Stimulated activated CD4-positive, alpha-beta T cell treated with anti-CD3 and anti-CD28 coated beads, Interleukin-2, amount 100 ng/mL, for 48 hours (primary cell): ENCODE results near the gene TLK1.
A peak's percentile ranks its signal among the peaks of the same experiment; 100 is the strongest.

Source experiments
- DNase-seq, 2 donors: peaks; one replicate each; pipeline ENCODE4 v3.0.0-alpha.2; 2020

TLK1 gene

GRCh38 chr2:170991398-170992182 lies 169.1 kb downstream of the TLK1 start:
- DNase-seq = no peak

DNA sequence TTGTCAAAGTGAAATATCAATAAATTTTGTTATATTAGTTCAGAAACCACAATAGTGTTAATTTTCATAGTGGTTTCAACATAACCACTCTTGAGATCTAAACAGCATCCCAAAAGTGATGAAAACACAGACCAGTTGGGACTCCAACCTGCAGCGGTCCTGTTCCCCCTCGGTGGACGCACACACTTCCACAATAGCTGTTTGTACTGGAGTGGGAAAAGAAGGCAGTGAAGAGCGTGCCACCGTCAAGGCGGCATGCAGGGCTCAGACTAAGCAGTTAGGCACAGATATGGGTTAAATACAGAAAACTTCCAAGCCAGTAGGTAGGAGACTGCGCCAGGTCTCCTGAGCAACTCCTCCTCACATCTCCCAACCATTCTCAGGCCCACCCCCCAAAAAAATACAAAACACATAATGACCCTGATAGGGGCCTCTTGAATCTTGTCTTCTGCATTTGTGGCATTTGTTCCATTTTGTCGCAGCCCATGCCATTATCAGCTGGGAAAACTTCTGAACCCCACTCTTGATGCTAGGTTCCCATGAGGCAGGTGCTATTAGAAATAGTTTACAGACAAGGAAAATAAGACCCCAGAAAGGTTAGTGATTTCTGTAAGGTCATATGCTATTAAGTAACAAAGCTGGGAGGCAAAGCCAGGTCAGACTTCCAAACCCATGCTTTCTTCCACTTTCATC lies 174.0 kb downstream of the TLK1 start:
- DNase-seq = no peak

GRCh38 chr2:170985407-170985806 lies 175.3 kb downstream of the TLK1 start:
- DNase-seq = no peak

- DNase-seq = no peak
These were observed 176.6 kb downstream of the TLK1 start for GRCh38 chr2:170984079-170984478.

- no peak for DNase-seq
These were observed 184.8 kb downstream of the TLK1 start for GRCh38 chr2:170975943-170976270.

- no peak for DNase-seq
These were observed 185.4 kb downstream of the TLK1 start for GRCh38 chr2:170975127-170975942.

- DNase-seq = no peak
These were observed 186.2 kb downstream of the TLK1 start for GRCh38 chr2:170974304-170974993.

- DNase-seq = peak; percentile 87 to 92
These were observed 187.0 kb downstream of the TLK1 start for GRCh38 chr2:170973492-170974303.

- no peak for DNase-seq
These were observed 187.5 kb downstream of the TLK1 start for GRCh38 chr2:170973225-170973491.

- no peak for DNase-seq
These were observed 188.1 kb downstream of the TLK1 start for GRCh38 chr2:170972296-170973224.

DNA sequence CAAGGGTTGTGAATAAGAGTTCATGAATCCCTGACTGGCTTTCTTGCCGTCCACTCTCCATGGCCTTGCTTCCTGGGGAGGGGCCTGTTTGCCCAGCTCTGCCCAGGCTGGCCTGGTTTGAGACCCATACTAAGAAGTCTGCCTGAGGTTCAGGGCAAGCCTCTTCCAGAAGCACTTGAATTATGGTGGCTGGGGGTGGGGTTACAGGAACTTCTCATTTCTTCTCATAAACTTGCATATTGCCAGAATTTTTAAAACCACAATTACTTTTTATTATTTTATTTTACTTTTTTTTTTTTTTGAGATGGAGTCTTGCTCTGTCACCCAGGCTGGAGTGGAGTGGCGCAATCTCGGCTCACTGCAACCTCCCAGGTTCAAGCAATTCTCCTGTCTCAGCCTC lies 189.6 kb downstream of the TLK1 start:
- DNase-seq = no peak

DNA sequence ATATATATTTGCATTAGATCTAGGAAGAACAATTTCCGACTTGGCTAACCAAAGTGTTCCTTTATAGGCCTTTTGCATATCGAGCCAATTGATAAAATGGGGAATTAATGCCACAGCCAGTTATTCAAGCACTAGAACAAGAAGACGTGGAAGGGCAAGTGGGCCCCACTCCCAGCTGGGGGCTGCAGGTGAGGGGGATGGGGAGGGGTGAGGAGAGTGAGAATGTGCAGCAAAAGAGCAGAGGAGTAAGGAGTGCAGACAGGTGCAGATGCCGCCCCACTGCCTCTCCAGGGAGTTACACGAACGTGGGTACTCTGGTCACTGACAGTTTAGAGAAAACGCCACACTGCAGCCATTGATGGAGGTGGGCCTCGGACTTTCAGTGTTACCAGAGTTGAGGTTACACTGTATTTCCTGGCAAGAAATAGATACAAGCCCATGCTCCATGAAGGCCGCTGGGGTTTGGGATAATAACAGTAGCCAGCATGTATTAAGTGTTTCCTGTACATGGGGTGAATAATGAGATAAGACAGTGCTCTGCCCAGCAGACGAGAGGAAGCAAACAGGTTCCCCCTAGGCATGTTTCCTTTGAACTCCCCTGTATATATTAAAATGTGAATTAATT lies 190.7 kb downstream of the TLK1 start:
- no peak for DNase-seq

DNA sequence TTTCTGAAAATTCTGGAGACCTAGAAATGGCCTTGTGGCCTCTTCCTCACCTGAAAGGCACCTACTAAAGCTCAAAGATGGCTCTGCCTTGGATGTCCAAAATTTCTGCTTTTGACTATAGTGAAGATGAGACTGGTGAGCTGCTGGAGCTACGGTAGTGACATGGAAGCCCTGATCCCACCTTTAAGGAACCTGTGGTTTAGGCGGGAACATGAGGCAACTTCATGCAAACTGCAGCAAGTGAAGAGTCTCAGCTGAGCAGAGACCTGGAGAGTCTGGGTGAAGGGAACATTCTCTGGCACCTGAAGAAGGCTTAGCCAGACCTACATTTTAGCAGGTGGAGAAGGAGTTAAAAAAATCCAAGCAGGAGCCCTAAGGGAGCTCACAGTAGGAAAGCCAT lies 191.7 kb downstream of the TLK1 start:
- DNase-seq = no peak

DNA sequence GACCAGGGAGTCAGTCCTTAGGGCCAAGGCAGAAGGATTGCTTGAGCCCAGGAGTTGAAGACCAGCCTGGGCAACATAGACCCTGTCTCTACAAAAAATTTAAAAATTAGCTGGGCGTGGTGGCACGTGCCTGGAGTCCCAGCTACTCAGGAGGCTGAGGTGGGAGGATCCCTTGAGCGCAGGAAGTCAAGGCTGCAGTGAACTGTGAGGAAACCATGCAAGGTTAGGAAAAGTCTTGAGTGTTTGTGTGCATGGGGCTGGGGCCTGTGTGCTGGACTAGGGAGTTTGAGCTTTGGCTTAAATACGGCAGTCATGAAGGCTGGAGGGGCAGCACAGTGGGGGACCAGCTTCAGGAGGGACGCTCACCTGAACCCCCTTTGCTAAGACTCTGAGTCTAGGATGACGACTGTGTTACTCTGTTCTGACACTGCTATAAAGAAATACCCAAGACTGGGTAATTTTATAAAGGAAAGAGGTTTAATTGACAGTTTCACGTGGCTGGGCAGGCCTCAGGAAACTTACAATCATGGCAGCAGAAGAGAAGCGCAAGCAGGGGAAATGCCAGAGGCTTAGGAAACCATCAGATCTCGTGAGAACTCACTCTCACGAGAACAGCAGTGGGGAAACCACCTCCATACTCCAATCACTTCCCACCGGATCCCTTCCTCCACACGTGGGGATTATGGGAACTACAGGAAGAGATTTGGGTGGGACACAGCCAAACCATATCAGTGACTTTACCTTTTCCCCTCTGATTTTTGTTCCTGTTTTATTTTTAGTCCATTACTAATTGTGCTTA lies 192.3 kb downstream of the TLK1 start:
- no peak for DNase-seq

GRCh38 chr2:170967553-170967952 lies 193.1 kb downstream of the TLK1 start:
- DNase-seq = no peak

DNA sequence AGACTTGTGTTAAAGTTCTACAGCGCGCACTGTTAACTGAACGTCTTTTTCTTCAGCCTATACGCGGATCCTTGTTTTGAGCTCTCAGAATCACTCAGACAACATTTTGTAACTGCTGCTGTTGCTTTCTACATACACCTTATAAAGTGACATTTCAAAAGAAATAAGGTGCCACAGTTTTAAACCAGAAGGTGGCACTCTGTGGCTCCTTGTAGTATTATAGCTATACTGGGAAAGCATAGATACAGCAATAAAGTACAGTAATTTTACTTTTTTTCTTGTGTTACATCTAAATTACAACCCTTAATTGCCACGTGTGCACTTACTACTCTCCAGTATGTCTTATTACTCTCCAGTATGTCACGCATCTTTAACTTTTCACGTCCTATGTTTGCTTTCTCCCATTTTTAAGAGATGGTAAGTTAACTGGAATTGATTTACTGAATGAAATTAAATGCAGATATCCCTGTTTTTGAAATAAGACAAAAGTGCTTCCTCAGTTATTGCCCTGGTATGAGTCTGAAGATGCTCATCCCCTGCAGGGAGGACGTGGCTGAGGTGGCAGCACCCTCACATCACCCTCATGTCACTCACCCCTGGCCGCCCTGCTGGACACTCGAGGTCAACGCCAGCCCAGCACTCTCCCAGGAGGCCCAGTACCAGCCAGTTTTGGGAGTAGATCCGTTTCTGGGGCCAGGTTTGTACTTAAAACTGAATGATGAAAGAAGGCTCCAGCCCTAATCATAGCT lies 193.9 kb downstream of the TLK1 start:
- DNase-seq = no peak

DNA sequence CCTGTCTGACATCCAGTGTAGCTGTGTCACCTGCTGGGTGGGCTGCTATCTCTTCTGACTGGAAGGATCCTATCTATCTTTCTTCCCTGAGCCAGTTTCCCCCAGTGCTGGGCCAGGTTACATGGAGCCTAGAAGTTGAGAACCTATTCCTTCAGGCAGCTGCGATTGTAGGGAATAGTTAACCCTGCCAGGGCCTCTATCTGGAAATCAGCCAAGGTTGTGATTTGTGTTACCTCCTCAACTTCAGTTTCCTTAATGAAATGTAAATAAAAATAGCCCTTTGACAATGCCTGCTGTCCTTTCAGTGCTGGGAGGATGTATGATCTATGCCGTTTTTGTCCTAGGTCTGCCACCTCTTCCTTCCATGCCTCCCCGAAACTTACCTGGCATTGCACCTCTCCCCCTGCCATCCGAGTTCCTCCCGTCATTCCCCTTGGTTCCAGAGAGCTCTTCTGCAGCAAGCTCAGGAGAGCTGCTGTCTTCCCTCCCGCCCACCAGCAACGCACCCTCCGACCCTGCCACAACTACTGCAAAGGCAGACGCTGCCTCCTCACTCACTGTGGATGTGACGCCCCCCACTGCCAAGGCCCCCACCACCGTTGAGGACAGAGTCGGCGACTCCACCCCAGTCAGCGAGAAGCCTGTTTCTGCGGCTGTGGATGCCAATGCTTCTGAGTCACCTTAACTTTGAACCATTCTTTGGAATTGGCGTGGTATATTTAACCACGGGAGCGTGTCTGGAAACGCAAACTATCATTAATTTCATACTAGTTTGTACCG lies 195.1 kb downstream of the TLK1 start:
- DNase-seq = no peak

GRCh38 chr2:170963386-170963785 lies 197.3 kb downstream of the TLK1 start:
- DNase-seq = no peak
